B cell (primary cell): Measurements from ENCODE around the gene DCP2. TPM values are rescaled to one million over a fixed set of nuclear protein-coding genes. Genes with fewer than 3 reads are reported as not detected.

Experiments
- ATAC-seq: fragments of 200-7000 bp; cut with Tn5 transposase; one replicate; pipeline ENCODE4 v1.10.0; 2021; ENCODE audit warnings: low read depth, mild to moderate bottlenecking, moderate number of reproducible peaks, moderate library complexity
- CTCF ChIA-PET: fragments of 350-600 bp; sonication (Branson Sonifier 250); formaldehyde crosslinking; loops from one replicate; lab custom pipeline; 2021; ENCODE audit warnings: antibody characterized with exemption, inconsistent platforms; lab: Charles Lee
- POLR2A ChIA-PET: fragments of 350-600 bp; sonication (Branson Sonifier 250); formaldehyde crosslinking; loops from one replicate; lab custom pipeline; 2021; ENCODE audit warnings: antibody characterized with exemption; lab: Charles Lee
- DNase-seq: peaks from one replicate; pipeline ENCODE4 v3.0.0; 2013
- H2AFZ ChIP-seq: 2 replicates; pipeline ENCODE4 v1.6.1; 2012; ENCODE audit warnings: mild to moderate bottlenecking, low read depth, low read length; ENCODE audit not compliant: insufficient read depth, poor library complexity, severe bottlenecking
- H3K27ac ChIP-seq, 2 donors: 1 replicate in 1 of 2; 2 replicates in 1 of 2; pipeline ENCODE4 v1.5.1; 2012 to 2013; ENCODE audit warnings: low read length in 2 of 2, mild to moderate bottlenecking in 2 of 2, moderate library complexity in 1 of 2
- H3K27me3 ChIP-seq, 4 experiments: fragments of 200-600 bp in 1 of 4; sonication (generic) in 1 of 4; replicated peaks in 1 of 4; 1 replicate in 2 of 4; 2 replicates in 2 of 4; pipeline versions ENCODE4 v1.6.1 to v1.7.0; 2013 to 2016; ENCODE audit warnings: low read length in 3 of 4, mild to moderate bottlenecking in 2 of 4, mixed read lengths in 1 of 4, moderate library complexity in 1 of 4; ENCODE audit not compliant: insufficient read depth in 4 of 4, control insufficient read depth in 3 of 4; ENCODE audit errors: control extremely low read depth in 1 of 4
- H3K36me3 ChIP-seq, 2 experiments: replicated peaks in 1 of 2; 1 replicate in 1 of 2; 2 replicates in 1 of 2; pipeline versions ENCODE4 v1.6.1 to v1.7.1; 2013; ENCODE audit warnings: low read length in 1 of 2; ENCODE audit not compliant: insufficient read depth in 2 of 2, control insufficient read depth in 1 of 2; ENCODE audit errors: control extremely low read depth in 1 of 2, extremely low read depth in 1 of 2
- H3K4me1 ChIP-seq, 2 donors: fragments of 200-600 bp in 1 of 2; sonication (generic) in 1 of 2; 1 replicate in 1 of 2; 2 replicates in 1 of 2; pipeline versions ENCODE4 v1.5.1 to v1.6.1; 2013 to 2017; ENCODE audit warnings: low read length in 2 of 2; ENCODE audit not compliant: control insufficient read depth in 2 of 2, insufficient read depth in 2 of 2
- H3K4me2 ChIP-seq: replicated peaks from 2 replicates; pipeline ENCODE3; 2012; ENCODE audit warnings: mild to moderate bottlenecking, low read depth, low read length; ENCODE audit not compliant: poor library complexity, severe bottlenecking
- H3K4me3 ChIP-seq, 5 experiments: fragments of 200-600 bp in 1 of 5; sonication (generic) in 1 of 5; 1 replicate in 3 of 5; 2 replicates in 2 of 5; pipeline versions ENCODE4 v1.5.1 to v1.7.0; 2011 to 2016; ENCODE audit warnings: low read length in 4 of 5, mild to moderate bottlenecking in 4 of 5, low read depth in 2 of 5, control low read depth in 1 of 5, moderate library complexity in 1 of 5; ENCODE audit not compliant: insufficient read depth in 1 of 5; ENCODE audit errors: control extremely low read depth in 1 of 5, extremely low read depth in 1 of 5
- H3K79me2 ChIP-seq: fragments of 200-600 bp; sonication (generic); one replicate; pipeline ENCODE4 v1.6.0; 2016; ENCODE audit warnings: low read length; ENCODE audit not compliant: control insufficient read depth, insufficient read depth
- H3K9ac ChIP-seq: fragments of 200-600 bp; sonication (generic); 2 replicates; pipeline ENCODE4 v1.6.1; 2017; ENCODE audit warnings: mild to moderate bottlenecking, low read length, moderate library complexity
- H3K9me3 ChIP-seq, 3 donors: one replicate each; pipeline versions ENCODE4 v1.6.1 to v1.7.1; 2013; ENCODE audit warnings: low read length in 2 of 3; ENCODE audit not compliant: control insufficient read depth in 2 of 3, insufficient read depth in 1 of 3; ENCODE audit errors: control extremely low read depth in 1 of 3
- H4K20me1 ChIP-seq: 2 replicates; pipeline ENCODE4 v1.6.0; 2012; ENCODE audit warnings: mild to moderate bottlenecking, low read length; ENCODE audit not compliant: insufficient read depth, control insufficient read depth, poor library complexity, severe bottlenecking
- H3K27ac Mint-ChIP-seq: one replicate; pipeline ENCODE4 v1.8.0; 2021; ENCODE audit warnings: mixed read lengths
- H3K27me3 Mint-ChIP-seq: one replicate; pipeline ENCODE4 v1.8.0; 2021; ENCODE audit warnings: mixed read lengths
- H3K4me1 Mint-ChIP-seq: one replicate; pipeline ENCODE4 v1.8.0; 2021; ENCODE audit warnings: mixed read lengths
- H3K4me3 Mint-ChIP-seq: one replicate; pipeline ENCODE4 v1.8.0; 2021; ENCODE audit warnings: mixed read lengths
- H3K9me3 Mint-ChIP-seq: one replicate; pipeline ENCODE4 v1.8.0; 2022; ENCODE audit warnings: mixed read lengths; ENCODE audit not compliant: insufficient read depth
- CTCF ChIP-seq: fragments of 200-600 bp; IDR thresholded peaks from one replicate; pipeline ENCODE4 v1.8.0; 2022; ENCODE audit warnings: antibody characterized with exemption, mild to moderate bottlenecking
- EZH2 ChIP-seq: IDR thresholded peaks from 2 replicates; pipeline ENCODE4 v1.6.1; 2012; ENCODE audit warnings: borderline replicate concordance, low read depth, mild to moderate bottlenecking, moderate library complexity, low read length; ENCODE audit not compliant: insufficient read depth, poor library complexity, severe bottlenecking
- WGBS: methylation state at CpG from one replicate; pipeline ENCODE4 v1.1.5; 2013; ENCODE audit warnings: missing lambda C conversion rate; ENCODE audit not compliant: insufficient coverage; 5-methylcytosine and 5-hydroxymethylcytosine counted together
- intact Hi-C: fragments of 100-400 bp; cut with micrococcal nuclease; formaldehyde crosslinking; loops from one replicate; pipeline ENCODE4 v1.10.0; 2022
- polyA plus RNA-seq: library from polyadenylated mRNA; depleted of rRNA; stranded (reverse); fragments of >200 nt; gene quantifications from 2 replicates; pipeline ENCODE4 v1.2.3, GENCODE V29; 2012
- total RNA-seq, 2 donors: library from RNA; stranded (reverse); fragments of 120-200 nt in 1 of 2; gene quantifications; 1 replicate in 1 of 2; 2 replicates in 1 of 2; pipeline versions ENCODE4 v1.2.3 to v1.2.4, GENCODE V29; 2013 to 2022

Gene DCP2
- total and polyA plus RNA-seq, 2 donors (not counting 1 experiment from before 2014, with no cell fraction given) = 17.9 to 73.1 TPM

GRCh38 chr5:113060408-113061025 lies 83.9 kb downstream of the DCP2 start:
- Mint-ChIP-seq H3K27me3 (peaks cover 5% of the 10 kb centered on the region), H3K4me1 (peaks cover 4% of the 10 kb centered on the region), H3K4me3 (no peak overlapping the region), H3K9me3 (no peaks in the 10 kb centered on the region), H3K27ac (no peak overlapping the region)
- H3K36me3 ChIP-seq = no peaks in the 10 kb centered on the region
- H2AFZ ChIP-seq = no peak overlapping the region
- no peak overlapping the region for H3K4me2 ChIP-seq
- CTCF ChIA-PET = no interaction called here
- no peak for DNase-seq
- no peak for ATAC-seq
- no peaks in the 10 kb centered on the region for H3K9me3 ChIP-seq
- H3K79me2 ChIP-seq = no peaks in the 10 kb centered on the region
- no peak overlapping the region for H3K27ac ChIP-seq
- H3K27me3 ChIP-seq = no peaks in the 10 kb centered on the region
- no peak for TF ChIP-seq CTCF
- H3K4me3 ChIP-seq = no peak overlapping the region
- no peak overlapping the region for H3K9ac ChIP-seq
- POLR2A ChIA-PET = no interaction called here
- H3K4me1 ChIP-seq = peaks cover 0 to 11% of the 10 kb centered on the region in 2 donors
- H4K20me1 ChIP-seq = no peaks in the 10 kb centered on the region
- intact Hi-C loops = no loop called here
- WGBS = 88% methylated on average over 1 of the region's 4 CpGs

GRCh38 chr5:113061846-113062780 lies 85.5 kb downstream of the DCP2 start:
- peaks cover 0 to 11% of the 10 kb centered on the region in 2 donors for H3K4me1 ChIP-seq
- no peaks in the 10 kb centered on the region for H3K4me1 Mint-ChIP-seq
- no peak for ATAC-seq

More at GRCh38 chr5:113061846-113062780, 85.5 kb downstream of the DCP2 start:
- Histone ChIP-seq H3K9me3 (no peaks in the 10 kb centered on the region), H3K4me2 (peak overlapping the region; percentile 31), H3K27me3 (no peaks in the 10 kb centered on the region), H3K9ac (no peak overlapping the region), H4K20me1 (no peaks in the 10 kb centered on the region), H3K27ac (no peak overlapping the region), H3K4me3 (no peak overlapping the region), H3K36me3 (no peaks in the 10 kb centered on the region), H3K79me2 (no peaks in the 10 kb centered on the region), H2AFZ (no peak overlapping the region)
- Mint-ChIP-seq H3K9me3 (no peaks in the 10 kb centered on the region), H3K27ac (no peak overlapping the region), H3K27me3 (peaks cover 5% of the 10 kb centered on the region), H3K4me3 (no peak overlapping the region)
- intact Hi-C loops = no loop called here
- TF ChIP-seq CTCF (no peak), EZH2 (no peak)
- POLR2A ChIA-PET = no interaction called here
- CTCF ChIA-PET = no interaction called here
- 100% methylated on average over 1 of the region's 5 CpGs for WGBS
- no peak for DNase-seq
